D721Med (cell line): ENCODE measurements around the gene DNAJC16.
"Not testable (repeated sequence)": the region's sequence is repeated elsewhere in the genome, so short reads cannot be mapped to it uniquely, and the experiment has no call there.

Experiments
- DNase-seq: peaks from one replicate; pipeline ENCODE4 v3.0.0; 2011; ENCODE audit warnings: low spot score; ENCODE audit not compliant: insufficient read length
- FAIRE-seq: peaks from 2 replicates; lab custom pipeline; 2011; peaks lifted over from hg19 to GRCh38; lab: Jason Lieb, UNC
- CTCF ChIP-seq: IDR thresholded peaks from 2 replicates; pipeline ENCODE4 v1.5.1; 2012; ENCODE audit warnings: mild to moderate bottlenecking, control low read depth; ENCODE audit not compliant: insufficient read depth; ENCODE audit errors: missing control alignments

DNAJC16 gene

GRCh38 chr1:15526490-15527339, at the start of gene DNAJC16:
Gene DNAJC16, plus strand, starts transcription at chr1:15526848. Its CDS starts 2,258 bp downstream, at chr1:15529106.
- TF ChIP-seq CTCF = peak; percentile 26
- FAIRE-seq (no peak), DNase-seq (peak; percentile 35)

- TF ChIP-seq CTCF = no peak
- DNase-seq = no peak
- FAIRE-seq = no peak
These were observed 49.7 kb upstream of the DNAJC16 start for GRCh38 chr1:15476927-15477326.

GRCh38 chr1:15477646-15478212, 48.9 kb upstream of the DNAJC16 start:
- FAIRE-seq (no peak), DNase-seq (no peak)
- no peak for TF ChIP-seq CTCF

- no peak for TF ChIP-seq CTCF
- FAIRE-seq = no peak
These were observed 46.8 kb upstream of the DNAJC16 start for GRCh38 chr1:15479654-15480347.

GRCh38 chr1:15482455-15482854, 44.2 kb upstream of the DNAJC16 start:
- DNase-seq, FAIRE-seq: not testable (repeated sequence)

More at GRCh38 chr1:15479654-15480347, 46.8 kb upstream of the DNAJC16 start:
- DNase-seq = no peak

GRCh38 chr1:15482983-15483543, 43.6 kb upstream of the DNAJC16 start:
- DNase-seq, FAIRE-seq: not testable (repeated sequence)

- DNase-seq (no peak), FAIRE-seq (no peak)
- no peak for TF ChIP-seq CTCF
These were observed 42.7 kb upstream of the DNAJC16 start for GRCh38 chr1:15483971-15484370.

GRCh38 chr1:15484443-15484842, 42.2 kb upstream of the DNAJC16 start:
- not testable (repeated sequence) for FAIRE-seq, DNase-seq
